Stimulated activated CD8-positive, alpha-beta memory T cell treated with anti-CD3 and anti-CD28 coated beads, Interleukin-2, amount 100 ng/mL, for 1 hour (primary cell): ENCODE results near the gene B4GALT6.

ENCODE experiments used
- DNase-seq, 2 donors: peaks; one replicate each; pipeline ENCODE4 v3.0.0-alpha.2; 2020; ENCODE audit warnings: low read depth in 2 of 2

The B4GALT6 gene

GRCh38 chr18:31659576-31660177 is 24.7 kb downstream of the B4GALT6 start:
- DNase-seq: no peak

DNA sequence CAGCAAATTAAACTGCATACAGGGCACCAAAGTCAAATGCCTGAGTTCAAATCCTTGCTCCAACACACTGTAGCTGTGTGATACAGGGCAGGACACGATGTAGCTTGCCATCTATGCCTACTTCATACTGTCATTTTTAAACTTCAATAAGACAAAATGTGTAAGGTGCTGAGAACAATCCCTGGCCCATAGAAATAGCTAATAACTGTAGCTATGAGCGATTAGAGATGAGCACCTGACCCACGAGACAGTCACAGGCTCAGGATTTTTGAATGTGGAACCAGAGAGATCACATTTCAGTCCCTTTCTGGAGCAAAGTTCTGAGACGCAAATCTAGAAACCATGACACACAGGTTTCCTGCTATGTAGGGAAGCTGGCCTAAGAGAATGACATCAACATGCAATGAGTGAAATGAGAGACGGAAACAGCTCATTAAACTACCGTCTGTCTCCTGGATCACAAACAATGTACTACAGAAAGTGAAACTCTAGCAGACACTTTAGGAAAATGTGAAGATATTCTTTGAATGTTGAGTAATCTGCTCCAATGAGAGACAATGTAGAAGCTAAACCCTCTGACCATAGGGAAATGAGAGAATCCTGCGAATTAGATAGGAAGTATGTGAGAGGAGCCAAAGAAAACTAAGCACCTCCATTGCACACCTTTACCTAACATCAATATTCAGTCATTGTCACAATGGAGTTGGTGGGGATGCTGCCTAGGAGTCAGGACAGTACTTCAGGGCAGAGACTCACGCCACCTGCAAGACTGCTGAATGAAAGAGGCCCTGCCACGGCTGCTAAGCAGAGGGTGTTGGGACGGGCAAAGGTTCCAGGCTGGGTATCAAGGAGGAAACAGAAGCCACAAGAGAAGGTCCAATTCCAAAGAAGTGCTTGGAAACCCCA is 25.5 kb downstream of the B4GALT6 start:
- DNase-seq: no peak

DNA sequence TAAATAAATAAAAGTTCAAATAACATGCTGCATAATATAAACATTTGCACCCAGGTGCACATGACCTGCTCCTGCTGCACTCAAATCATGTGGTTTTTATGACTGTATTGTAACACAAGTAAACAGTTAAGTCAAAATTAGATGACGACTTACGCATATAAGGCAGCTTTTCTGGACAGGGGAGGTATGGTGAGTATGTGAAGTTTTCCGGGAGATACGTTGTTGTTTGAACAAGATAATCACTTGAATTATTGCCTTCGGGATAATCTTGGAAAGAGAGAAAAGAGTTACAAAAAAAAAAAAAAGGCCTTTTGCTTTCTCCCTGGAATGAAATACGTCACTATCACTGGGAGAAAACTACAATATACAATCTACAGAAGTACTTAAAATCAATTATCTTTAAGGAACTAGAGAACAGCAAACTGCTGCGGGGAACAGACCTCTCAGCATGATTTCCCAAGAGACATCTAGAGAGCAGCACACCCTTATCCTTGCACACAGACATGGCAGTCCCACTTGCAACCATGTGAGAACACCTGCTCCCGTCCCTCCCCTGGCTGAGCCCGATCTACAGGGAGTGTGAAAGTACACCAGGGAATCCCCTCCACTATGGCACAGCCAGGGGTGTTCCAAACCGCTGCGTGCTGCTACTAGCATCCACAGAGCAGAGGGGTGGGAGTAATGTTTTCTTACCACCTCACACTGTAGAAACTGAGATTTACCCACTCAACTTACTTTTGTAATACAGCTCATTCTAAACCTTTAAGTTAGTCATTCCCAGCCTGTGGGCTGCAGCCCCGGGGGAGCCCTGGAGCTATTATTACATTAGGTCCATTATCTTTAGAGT is 26.3 kb downstream of the B4GALT6 start:
- DNase-seq: no peak

- no peak for DNase-seq
These were observed 27.6 kb downstream of the B4GALT6 start for GRCh38 chr18:31656754-31657153.

GRCh38 chr18:31655354-31655753 is 29.0 kb downstream of the B4GALT6 start:
- no peak for DNase-seq

DNA sequence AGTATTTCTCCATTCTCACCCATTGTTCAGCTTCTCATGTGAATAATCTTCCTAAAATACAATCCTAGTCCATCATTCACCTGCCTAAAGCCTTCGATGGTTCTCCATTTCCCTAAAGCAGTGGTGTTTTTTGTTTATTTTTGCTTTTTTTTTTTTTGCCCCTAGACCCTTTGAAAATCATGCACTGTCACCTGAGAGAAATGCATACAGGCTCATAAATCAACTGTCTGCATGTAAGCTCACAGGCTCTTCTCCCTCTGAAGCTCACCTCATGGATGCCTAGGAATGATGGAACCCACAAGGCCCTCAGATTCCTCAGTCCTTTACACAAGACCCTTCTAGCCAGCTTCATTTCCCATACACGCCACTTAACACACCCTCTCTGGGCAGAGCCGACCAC is 31.5 kb downstream of the B4GALT6 start:
- no peak for DNase-seq

GRCh38 chr18:31652357-31652756 is 32.0 kb downstream of the B4GALT6 start:
- DNase-seq: no peak

DNA sequence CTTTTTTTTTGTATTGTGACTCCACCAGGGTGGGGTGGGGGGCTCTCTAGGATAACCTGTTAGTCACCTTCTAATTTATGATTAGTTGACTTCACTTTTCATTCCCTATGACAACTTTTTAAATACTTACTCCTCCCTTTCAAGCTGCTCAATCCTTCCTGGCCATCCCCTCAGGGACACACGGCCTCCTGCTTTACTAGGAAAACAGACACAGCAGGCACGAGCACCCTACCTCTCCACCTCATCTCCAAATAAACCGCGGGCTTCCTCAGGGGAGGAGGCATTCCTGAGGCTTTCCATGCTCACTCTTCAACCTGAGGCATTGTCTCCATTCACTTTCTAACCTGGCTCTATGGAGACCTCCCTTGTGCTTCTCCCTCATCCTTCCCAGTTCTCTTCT is 33.0 kb downstream of the B4GALT6 start:
- no peak for DNase-seq

DNA sequence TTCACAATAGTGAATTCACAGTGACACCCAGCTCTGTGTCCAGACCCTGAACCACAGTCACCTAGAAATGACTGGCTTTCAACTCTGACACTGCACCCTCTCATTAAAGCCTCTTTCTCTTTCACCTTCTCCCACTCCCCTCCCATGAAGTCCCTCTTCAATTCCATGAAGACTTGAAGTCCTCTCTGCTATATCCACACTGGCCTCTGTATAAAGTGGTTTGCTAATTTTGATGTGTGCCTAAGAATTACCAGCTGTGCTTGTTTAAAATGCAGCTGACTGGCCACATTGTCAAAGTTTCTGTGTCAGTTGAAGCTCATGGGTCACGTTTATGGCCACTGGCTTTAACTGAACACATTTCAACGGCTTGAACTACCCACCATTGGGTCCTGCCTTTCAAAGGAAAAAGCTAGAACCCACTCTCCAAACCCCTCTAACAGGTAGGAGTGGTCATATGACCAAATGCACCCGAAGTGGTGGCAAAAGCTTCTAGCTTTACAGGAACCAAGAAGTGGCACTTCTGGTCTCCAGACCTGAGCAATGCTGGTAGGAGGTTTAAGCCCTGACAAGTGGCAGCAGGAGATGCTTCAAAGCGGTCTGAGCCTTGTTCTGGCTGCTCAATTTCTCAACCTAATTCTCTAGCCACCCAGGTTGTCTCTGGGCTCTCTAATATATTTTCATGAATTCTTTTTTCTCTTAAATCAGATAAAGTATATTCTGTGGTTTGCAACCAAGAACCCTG is 34.2 kb downstream of the B4GALT6 start:
- no peak for DNase-seq

DNA sequence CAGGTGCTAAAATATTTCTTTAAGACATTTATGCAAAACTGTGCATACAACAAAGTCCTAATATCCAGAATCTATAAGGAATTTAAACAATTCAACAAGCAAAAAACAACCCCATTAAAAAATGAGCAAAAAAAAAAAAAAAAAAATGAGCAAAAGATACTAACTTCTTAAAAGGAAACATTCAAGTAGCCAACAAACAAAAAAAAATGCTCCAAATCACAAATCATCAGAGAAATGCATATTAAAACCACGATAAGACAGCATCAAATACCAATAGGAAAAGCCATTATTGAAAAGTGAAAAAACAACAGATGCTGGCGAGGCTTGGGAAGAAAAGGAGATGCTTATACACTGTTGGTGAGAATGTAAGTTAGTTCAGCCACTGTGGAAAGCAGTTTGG is 34.9 kb downstream of the B4GALT6 start:
- DNase-seq: no peak

DNA sequence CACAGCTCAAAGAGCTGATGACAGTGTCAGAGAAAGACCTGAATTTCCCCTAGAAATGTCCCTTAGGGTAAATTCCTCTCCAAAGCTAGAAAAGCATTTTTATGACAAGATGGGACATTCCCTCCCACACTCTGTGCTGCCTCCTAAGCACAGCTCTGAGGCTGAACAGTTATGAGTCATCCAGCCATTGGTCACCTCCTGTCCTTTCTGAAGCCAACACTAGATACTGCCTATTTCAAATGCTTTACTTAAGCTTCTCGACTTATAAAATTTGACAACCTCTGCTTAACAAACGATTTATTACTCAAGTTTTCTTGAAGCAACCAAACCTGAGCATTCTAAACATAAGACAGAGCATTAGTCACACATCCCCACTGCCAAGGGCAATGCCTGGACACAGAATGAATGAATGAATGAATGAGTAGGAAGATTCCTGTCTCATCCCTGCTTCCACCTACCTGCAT is 35.4 kb downstream of the B4GALT6 start:
- no peak for DNase-seq

DNA sequence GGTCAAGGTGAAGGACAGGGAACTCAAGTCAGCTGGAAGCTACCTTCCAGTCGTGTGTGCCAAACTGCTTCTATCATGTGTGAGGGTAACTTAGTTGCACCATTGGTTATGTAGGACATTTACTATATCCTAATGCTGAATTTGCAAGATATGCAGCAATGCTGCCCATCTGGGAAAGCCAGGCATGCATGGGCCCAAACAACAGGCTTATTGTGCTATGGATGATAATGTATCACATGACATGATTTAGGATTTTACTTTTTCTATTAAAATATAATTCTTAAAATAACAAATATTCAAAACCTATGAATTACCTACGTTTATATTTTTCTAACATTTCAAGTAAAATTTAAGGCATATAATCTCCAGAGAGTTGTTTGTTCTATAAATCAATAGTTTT is 35.9 kb downstream of the B4GALT6 start:
- no peak for DNase-seq

DNA sequence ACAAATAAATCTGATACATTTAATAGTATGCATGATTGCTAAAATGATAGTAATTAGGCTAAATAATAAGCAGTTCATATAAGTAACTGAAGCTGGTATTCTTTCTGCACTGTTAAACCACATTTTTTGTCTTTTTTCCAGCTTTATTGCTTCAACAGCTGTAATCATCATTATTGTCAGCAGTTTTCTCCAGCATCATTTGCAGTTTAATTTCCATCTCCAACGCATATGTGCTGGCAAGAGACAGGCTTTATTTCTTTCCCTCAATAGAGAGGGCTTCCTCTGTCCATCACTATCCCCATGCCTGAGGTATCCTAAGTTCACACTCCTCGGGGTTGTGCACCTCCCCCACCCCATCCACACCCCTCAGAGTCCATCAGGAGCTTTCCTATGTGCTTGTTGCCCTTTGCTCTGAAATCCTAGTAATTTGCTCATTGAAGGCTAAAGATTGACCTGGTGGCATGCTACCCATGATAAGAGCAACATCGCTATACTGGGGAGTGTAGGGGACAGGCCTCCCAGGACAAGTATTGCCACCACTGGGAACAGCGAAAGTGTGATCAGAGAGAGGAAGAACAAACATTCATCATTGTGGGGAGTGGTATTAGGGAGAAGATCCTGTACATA is 37.1 kb downstream of the B4GALT6 start:
- no peak for DNase-seq

GRCh38 chr18:31646332-31647126 is 37.9 kb downstream of the B4GALT6 start:
- no peak for DNase-seq

DNA sequence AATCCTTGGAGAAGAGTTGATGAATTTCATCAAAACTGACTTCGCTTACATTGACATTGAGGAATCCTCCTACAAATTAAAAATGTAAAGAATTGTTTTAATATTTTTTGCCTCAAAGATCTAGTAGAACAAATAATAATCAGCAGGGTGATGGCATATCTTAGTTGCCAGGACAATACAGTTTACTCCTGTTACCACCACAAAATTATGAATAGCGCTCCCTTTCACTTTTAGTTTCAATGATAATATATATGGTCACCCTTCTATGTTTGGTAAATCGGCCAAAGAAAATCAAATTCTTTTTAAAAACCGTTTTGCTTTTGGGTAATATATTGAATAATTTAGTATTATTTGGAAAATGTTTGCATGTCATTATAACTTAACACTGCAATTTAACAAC is 39.0 kb downstream of the B4GALT6 start:
- no peak for DNase-seq

GRCh38 chr18:31643003-31643402 is 41.4 kb downstream of the B4GALT6 start:
- no peak for DNase-seq

GRCh38 chr18:31637445-31637844 is 46.9 kb downstream of the B4GALT6 start:
- DNase-seq: no peak

GRCh38 chr18:31636387-31636786 is 48.0 kb downstream of the B4GALT6 start:
- no peak for DNase-seq

- no peak for DNase-seq
These were observed 50.1 kb downstream of the B4GALT6 start for GRCh38 chr18:31634331-31634713.
